HEK293 (cell line): Measurements from ENCODE around the gene PPP1CA.

Experiments
- KLF10 ChIP-seq: fragments of 450-650 bp; IDR thresholded peaks from 2 replicates; pipeline ENCODE4 v1.5.1; 2018; ENCODE audit warnings: missing biosample characterization, mild to moderate bottlenecking, missing genetic modification characterization
- ZFP3 ChIP-seq: fragments of 450-650 bp; formaldehyde crosslinking; IDR thresholded peaks from 2 replicates; pipeline ENCODE4 v1.5.1; 2016; ENCODE audit warnings: low read depth, missing biosample characterization, missing genetic modification characterization
- ZNF433 ChIP-seq: fragments of 450-650 bp; formaldehyde crosslinking; IDR thresholded peaks from 2 replicates; pipeline ENCODE4 v1.5.1; 2016; ENCODE audit warnings: missing biosample characterization, missing genetic modification characterization, low read depth
- TF ChIP-seq, protein P1 (sequence below): fragments of 450-650 bp; formaldehyde crosslinking; IDR thresholded peaks from 2 replicates; pipeline ENCODE4 v1.5.1; 2017; ENCODE audit warnings: missing biosample characterization, missing genetic modification characterization

DNA sequence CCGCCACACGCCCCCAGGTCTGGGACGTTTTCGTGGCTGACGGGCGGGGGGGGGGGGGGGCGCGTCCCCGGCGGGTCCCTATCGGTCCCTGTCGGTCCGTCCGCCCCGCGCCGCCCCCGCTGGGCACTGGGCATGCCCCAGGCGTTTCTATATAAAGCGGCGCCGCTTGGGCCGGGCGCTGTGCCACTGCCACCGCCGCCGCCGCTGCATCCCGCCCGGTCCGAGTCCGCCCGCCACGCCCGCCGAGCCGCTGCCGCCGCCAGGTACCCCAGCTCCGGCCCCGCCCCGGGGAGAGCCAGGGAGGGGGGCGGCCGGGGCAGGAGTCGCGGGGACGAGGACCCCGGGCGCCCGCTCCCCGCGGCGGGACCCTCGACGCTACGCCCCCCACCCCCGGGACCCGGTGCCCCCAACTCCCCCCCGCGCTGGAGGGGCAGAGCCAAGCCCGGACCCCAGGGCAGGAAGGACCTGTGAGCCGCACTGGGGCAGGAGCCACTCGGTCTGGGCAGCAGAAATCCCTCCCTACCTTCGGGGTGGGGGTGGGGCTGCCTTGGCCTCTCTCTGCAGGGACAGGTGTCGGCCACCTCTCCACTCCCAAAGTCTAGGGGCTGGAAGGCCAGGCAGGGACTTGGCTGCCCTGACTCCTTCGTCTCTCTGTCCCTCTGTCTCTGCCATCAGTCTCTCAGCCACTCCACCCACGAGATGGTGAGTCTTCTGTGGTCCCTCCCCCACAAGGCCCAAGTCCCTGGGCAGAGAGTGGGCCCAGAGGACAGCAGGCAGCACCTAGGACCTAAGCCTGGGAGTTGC lies 14.0 kb upstream of the PPP1CA start, which contains the start of gene CARNS1:
- TF ChIP-seq, protein P1, sequence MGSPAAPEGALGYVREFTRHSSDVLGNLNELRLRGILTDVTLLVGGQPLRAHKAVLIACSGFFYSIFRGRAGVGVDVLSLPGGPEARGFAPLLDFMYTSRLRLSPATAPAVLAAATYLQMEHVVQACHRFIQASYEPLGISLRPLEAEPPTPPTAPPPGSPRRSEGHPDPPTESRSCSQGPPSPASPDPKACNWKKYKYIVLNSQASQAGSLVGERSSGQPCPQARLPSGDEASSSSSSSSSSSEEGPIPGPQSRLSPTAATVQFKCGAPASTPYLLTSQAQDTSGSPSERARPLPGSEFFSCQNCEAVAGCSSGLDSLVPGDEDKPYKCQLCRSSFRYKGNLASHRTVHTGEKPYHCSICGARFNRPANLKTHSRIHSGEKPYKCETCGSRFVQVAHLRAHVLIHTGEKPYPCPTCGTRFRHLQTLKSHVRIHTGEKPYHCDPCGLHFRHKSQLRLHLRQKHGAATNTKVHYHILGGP = no peak
- TF ChIP-seq KLF10 (tag by site-specific recombination) (no peak), ZFP3 (tag by site-specific recombination) (no peak), ZNF433 (no peak)
